ENCODE results near the gene AMBRA1. TPM values are rescaled to one million over a fixed set of nuclear protein-coding genes. Genes with fewer than 3 reads are reported as not detected.

Gene AMBRA1
- total RNA-seq, 1 donor from 2014 or later: 25.1 TPM

- Mint-ChIP-seq H3K27me3 (ENCODE audit: low read depth) (no peaks in the 10 kb centered on the region), H3K4me1 (ENCODE audit: low read depth) (peaks cover 36% of the 10 kb centered on the region), H3K4me3 (ENCODE audit: unreplicated experiment) (no peak overlapping the region), H3K36me3 (ENCODE audit: low read depth) (peaks cover 2% of the 10 kb centered on the region), H3K27ac (ENCODE audit: unreplicated experiment) (no peak overlapping the region), H3K9me3 (ENCODE audit: low read depth) (peaks cover 3% of the 10 kb centered on the region)
- DNase-seq (ENCODE audit: low spot score): no peak
- TF ChIP-seq CTCF (IDR thresholded peaks at IDR 0.05): no peak
These were observed 69.5 kb downstream of the AMBRA1 start for GRCh38 chr11:46524201-46524770.

- Mint-ChIP-seq H3K4me3 (ENCODE audit: unreplicated experiment) (no peak overlapping the region), H3K27me3 (ENCODE audit: low read depth) (no peaks in the 10 kb centered on the region), H3K9me3 (ENCODE audit: low read depth) (peaks cover 3% of the 10 kb centered on the region), H3K4me1 (ENCODE audit: low read depth) (peaks cover 44% of the 10 kb centered on the region), H3K36me3 (ENCODE audit: low read depth) (peaks cover 2% of the 10 kb centered on the region), H3K27ac (ENCODE audit: unreplicated experiment) (no peak overlapping the region)
- no peak for DNase-seq (ENCODE audit: low spot score)
- no peak for TF ChIP-seq CTCF (IDR thresholded peaks at IDR 0.05)
These were observed 70.5 kb downstream of the AMBRA1 start for GRCh38 chr11:46523290-46523689.

- H3K27me3 Mint-ChIP-seq (ENCODE audit: low read depth): no peaks in the 10 kb centered on the region
- no peak overlapping the region for H3K4me3 Mint-ChIP-seq (ENCODE audit: unreplicated experiment)
- peak; percentile 34 for TF ChIP-seq CTCF (IDR thresholded peaks at IDR 0.05)
- DNase-seq (ENCODE audit: low spot score): no peak
- H3K9me3 Mint-ChIP-seq (ENCODE audit: low read depth): peaks cover 3% of the 10 kb centered on the region
- peak overlapping the region; percentile 5 for H3K27ac Mint-ChIP-seq (ENCODE audit: unreplicated experiment)
- peaks cover 2% of the 10 kb centered on the region for H3K36me3 Mint-ChIP-seq (ENCODE audit: low read depth)
- peaks cover 44% of the 10 kb centered on the region for H3K4me1 Mint-ChIP-seq (ENCODE audit: low read depth)
These were observed 71.0 kb downstream of the AMBRA1 start for GRCh38 chr11:46522682-46523281.

GRCh38 chr11:46521961-46522681 is 71.7 kb downstream of the AMBRA1 start:
- peak overlapping the region; percentile 60 for H3K27ac Mint-ChIP-seq (ENCODE audit: unreplicated experiment)
- DNase-seq (ENCODE audit: low spot score): no peak
- TF ChIP-seq CTCF (IDR thresholded peaks at IDR 0.05): peak; percentile 65
- peaks cover 44% of the 10 kb centered on the region for H3K4me1 Mint-ChIP-seq (ENCODE audit: low read depth)
- H3K27me3 Mint-ChIP-seq (ENCODE audit: low read depth): no peaks in the 10 kb centered on the region
- peaks cover 2% of the 10 kb centered on the region for H3K36me3 Mint-ChIP-seq (ENCODE audit: low read depth)
- peaks cover 3% of the 10 kb centered on the region for H3K9me3 Mint-ChIP-seq (ENCODE audit: low read depth)
- H3K4me3 Mint-ChIP-seq (ENCODE audit: unreplicated experiment): no peak overlapping the region

- peaks cover 47% of the 10 kb centered on the region for H3K4me1 Mint-ChIP-seq (ENCODE audit: low read depth)
- DNase-seq (ENCODE audit: low spot score): no peak
- peak overlapping the region; percentile 0 for H3K27ac Mint-ChIP-seq (ENCODE audit: unreplicated experiment)
- TF ChIP-seq CTCF (IDR thresholded peaks at IDR 0.05): no peak
- H3K4me3 Mint-ChIP-seq (ENCODE audit: unreplicated experiment): no peak overlapping the region
- H3K36me3 Mint-ChIP-seq (ENCODE audit: low read depth): no peaks in the 10 kb centered on the region
- no peaks in the 10 kb centered on the region for H3K27me3 Mint-ChIP-seq (ENCODE audit: low read depth)
- H3K9me3 Mint-ChIP-seq (ENCODE audit: low read depth): no peaks in the 10 kb centered on the region
These were observed 72.7 kb downstream of the AMBRA1 start for GRCh38 chr11:46520971-46521745.

All from chondrocyte (in vitro differentiated cells).